Liver (tissue), 9 donors: Measurements from ENCODE around the gene SPAG9. TPM values are rescaled to one million over a fixed set of nuclear protein-coding genes. Genes with fewer than 3 reads are reported as not detected.
"Not testable (repeated sequence)": the region's sequence is repeated elsewhere in the genome, so short reads cannot be mapped to it uniquely, and the experiment has no call there.

ENCODE experiments used
- DNase-seq: peaks from one replicate; pipeline ENCODE4 v3.0.0-alpha.2; 2017; ENCODE audit warnings: low spot score
- H3K27ac ChIP-seq, 2 donors: one replicate each; pipeline ENCODE4 v1.7.0; 2013; ENCODE audit warnings: inconsistent platforms in 2 of 2, low read length in 2 of 2, control low read depth in 1 of 2, low read depth in 1 of 2, mild to moderate bottlenecking in 1 of 2
- H3K27me3 ChIP-seq, 4 donors: one replicate each; pipeline versions ENCODE4 v1.6.1 to v1.7.0; 2013; ENCODE audit warnings: low read length in 3 of 4, inconsistent platforms in 1 of 4, mild to moderate bottlenecking in 1 of 4, moderate library complexity in 1 of 4; ENCODE audit not compliant: control insufficient read depth in 4 of 4, insufficient read depth in 4 of 4
- H3K36me3 ChIP-seq, 4 donors: one replicate each; pipeline versions ENCODE4 v1.6.1 to v1.7.0; 2013; ENCODE audit warnings: low read length in 3 of 4, mild to moderate bottlenecking in 3 of 4, low read depth in 1 of 4, moderate library complexity in 1 of 4; ENCODE audit not compliant: control insufficient read depth in 4 of 4, insufficient read depth in 3 of 4
- H3K4me1 ChIP-seq, 4 donors: one replicate each; pipeline versions ENCODE4 v1.6.1 to v1.7.0; 2013; ENCODE audit warnings: low read length in 3 of 4, mild to moderate bottlenecking in 3 of 4, moderate library complexity in 1 of 4; ENCODE audit not compliant: control insufficient read depth in 4 of 4, insufficient read depth in 4 of 4
- H3K4me3 ChIP-seq, 3 donors: one replicate each; pipeline versions ENCODE4 v1.6.1 to v1.7.0; 2013; ENCODE audit warnings: low read length in 3 of 3, control low read depth in 1 of 3, low read depth in 1 of 3, mild to moderate bottlenecking in 1 of 3
- H3K9ac ChIP-seq, 2 donors: one replicate each; pipeline ENCODE4 v1.7.0; 2013; ENCODE audit warnings: low read length in 2 of 2, mild to moderate bottlenecking in 2 of 2, moderate library complexity in 2 of 2, control low read depth in 1 of 2, low read depth in 1 of 2
- H3K9me3 ChIP-seq, 4 donors: one replicate each; pipeline versions ENCODE4 v1.6.1 to v1.7.0; 2013; ENCODE audit warnings: low read length in 3 of 4; ENCODE audit not compliant: control insufficient read depth in 4 of 4
- FOXA1 ChIP-seq: IDR thresholded peaks from 2 replicates; pipeline ENCODE4 v1.6.1; 2016; ENCODE audit warnings: antibody characterized with exemption
- FOXA2 ChIP-seq: IDR thresholded peaks from 2 replicates; pipeline ENCODE4 v1.6.1; 2016; ENCODE audit warnings: antibody characterized with exemption
- GABPA ChIP-seq, 2 donors: IDR thresholded peaks in 1 of 2; conservative IDR thresholded peaks in 1 of 2; 2 replicates each; pipeline ENCODE4 v1.6.1; 2016; ENCODE audit warnings: antibody characterized with exemption in 2 of 2, mild to moderate bottlenecking in 1 of 2, moderate library complexity in 1 of 2
- HNF4A ChIP-seq, 2 donors: conservative IDR thresholded peaks; 2 replicates each; pipeline ENCODE4 v1.6.1; 2016; ENCODE audit warnings: antibody characterized with exemption in 2 of 2, mild to moderate bottlenecking in 2 of 2
- HNF4G ChIP-seq: IDR thresholded peaks from 2 replicates; pipeline ENCODE4 v1.6.1; 2016; ENCODE audit warnings: antibody characterized with exemption
- JUND ChIP-seq, 2 donors: IDR thresholded peaks; 2 replicates each; pipeline ENCODE4 v1.6.1; 2016; ENCODE audit warnings: antibody characterized with exemption in 2 of 2
- MAX ChIP-seq: IDR thresholded peaks from 2 replicates; pipeline ENCODE4 v1.6.1; 2016; ENCODE audit warnings: antibody characterized with exemption
- NR2F2 ChIP-seq: IDR thresholded peaks from 2 replicates; pipeline ENCODE4 v1.6.1; 2016; ENCODE audit warnings: antibody characterized with exemption
- RAD21 ChIP-seq, 2 donors: IDR thresholded peaks; 2 replicates each; pipeline ENCODE4 v1.6.1; 2016; ENCODE audit warnings: antibody characterized with exemption in 2 of 2, mild to moderate bottlenecking in 2 of 2
- REST ChIP-seq: IDR thresholded peaks from 2 replicates; pipeline ENCODE4 v1.6.1; 2016; ENCODE audit warnings: antibody characterized with exemption, mild to moderate bottlenecking
- RXRA ChIP-seq, 2 donors: IDR thresholded peaks; 2 replicates each; pipeline ENCODE4 v1.6.1; 2017 to 2018; ENCODE audit warnings: antibody characterized with exemption in 2 of 2, mild to moderate bottlenecking in 1 of 2
- SP1 ChIP-seq: IDR thresholded peaks from 2 replicates; pipeline ENCODE4 v1.6.1; 2018; ENCODE audit warnings: antibody characterized with exemption, mild to moderate bottlenecking
- TAF1 ChIP-seq: conservative IDR thresholded peaks from 2 replicates; pipeline ENCODE4 v1.6.1; 2016; ENCODE audit warnings: antibody characterized with exemption, mild to moderate bottlenecking
- YY1 ChIP-seq: IDR thresholded peaks from 2 replicates; pipeline ENCODE4 v1.6.1; 2016; ENCODE audit warnings: antibody characterized with exemption, mild to moderate bottlenecking
- ZBTB33 ChIP-seq: IDR thresholded peaks from 2 replicates; pipeline ENCODE4 v1.6.1; 2016; ENCODE audit warnings: antibody characterized with exemption
- WGBS: extraction: QIAGEN DNeasy Blood & Tissue Kit; methylation state at CpG from one replicate; pipeline ENCODE4 v1.1.7; 2013; 5-methylcytosine and 5-hydroxymethylcytosine counted together
- polyA plus RNA-seq, 2 donors: library from polyadenylated mRNA; stranded (reverse) in 1 of 2; unstranded in 1 of 2; fragments of 200-250 nt in 1 of 2; fragments of >200 nt in 1 of 2; fragmentation: Nextera tagmentation in 1 of 2; extraction: Ambion mirVana in 1 of 2; gene quantifications; one replicate each; pipeline versions ENCODE4 v1.2.1 to v1.2.3, GENCODE V29; 2013 to 2015
- total RNA-seq, 2 donors: library from RNA; depleted of rRNA; stranded (reverse); fragments of >200 nt; gene quantifications; one replicate each; pipeline ENCODE4 v1.2.3, GENCODE V29; 2014
- donor health status: healthy.
- donor health status: healthy.
- donor health status: healthy.
- donor health status: healthy.
- donor health status: healthy.

The SPAG9 gene
- total and polyA plus RNA-seq, 4 donors, result 12.0 to 94.0 (median 18.4) TPM

GRCh38 chr17:51115179-51115578, 5.5 kb downstream of the SPAG9 start:
- 87% methylated on average over 4 of the region's 4 CpGs for WGBS
- no peak overlapping the region for H3K9ac ChIP-seq
- no peaks in the 10 kb centered on the region for H3K9me3 ChIP-seq
- H3K27me3 ChIP-seq, result no peaks in the 10 kb centered on the region
- DNase-seq, result no peak
- H3K4me1 ChIP-seq, result peaks cover 18 to 56% (median 43%) of the 10 kb centered on the region in 4 donors
- no peak for TF ChIP-seq REST
- TF ChIP-seq FOXA1, result no peak
- no peak for TF ChIP-seq FOXA2
- no peak for TF ChIP-seq NR2F2
- no peak for TF ChIP-seq RXRA (IDR thresholded peaks at IDR 0.05)
- no peak overlapping the region for H3K4me3 ChIP-seq
- peaks cover 0 to 2% (median 0%) of the 10 kb centered on the region in 4 donors for H3K36me3 ChIP-seq
- no peak overlapping the region for H3K27ac ChIP-seq

GRCh38 chr17:51112303-51113222, 8.1 kb downstream of the SPAG9 start:
- 60% methylated on average over 16 of the region's 16 CpGs for WGBS
- Histone ChIP-seq H3K4me1 (peaks cover 16 to 45% (median 30%) of the 10 kb centered on the region in 4 donors), H3K27ac (peak overlapping the region; percentile 27 to 35)
- not testable (repeated sequence) for H3K9ac ChIP-seq, H3K27me3 ChIP-seq, H3K4me3 ChIP-seq, H3K9me3 ChIP-seq, H3K36me3 ChIP-seq
- DNase-seq, result peak; percentile 41
- TF ChIP-seq TAF1 (peak; percentile 41), RXRA (IDR thresholded peaks at IDR 0.05) (peak; percentile 80 to 84), RAD21 (IDR thresholded peaks at IDR 0.05) (peak in 1 of 2 donors; percentile 53), JUND (IDR thresholded peaks at IDR 0.05) (peak; percentile 62 to 69), NR2F2 (peak; percentile 89), GABPA (IDR thresholded peaks at IDR 0.05 in 1 of 2, conservative IDR thresholded peaks at IDR 0.05 in 1 of 2) (peak in 1 of 2 donors; percentile 22), HNF4A (conservative IDR thresholded peaks at IDR 0.05) (peak; percentile 77 to 79), HNF4G (peak; percentile 36), ZBTB33 (peak; percentile 58), YY1 (peak; percentile 75), SP1 (peak; percentile 60), MAX (peak; percentile 81)
